ENCODE measurements around the gene PYROXD2. TPM values are rescaled to one million over a fixed set of nuclear protein-coding genes. Genes with fewer than 3 reads are reported as not detected.

PYROXD2 gene
- total and polyA plus RNA-seq, 2 experiments from 2014 or later, result 1.3 to 2.6 TPM

DNA sequence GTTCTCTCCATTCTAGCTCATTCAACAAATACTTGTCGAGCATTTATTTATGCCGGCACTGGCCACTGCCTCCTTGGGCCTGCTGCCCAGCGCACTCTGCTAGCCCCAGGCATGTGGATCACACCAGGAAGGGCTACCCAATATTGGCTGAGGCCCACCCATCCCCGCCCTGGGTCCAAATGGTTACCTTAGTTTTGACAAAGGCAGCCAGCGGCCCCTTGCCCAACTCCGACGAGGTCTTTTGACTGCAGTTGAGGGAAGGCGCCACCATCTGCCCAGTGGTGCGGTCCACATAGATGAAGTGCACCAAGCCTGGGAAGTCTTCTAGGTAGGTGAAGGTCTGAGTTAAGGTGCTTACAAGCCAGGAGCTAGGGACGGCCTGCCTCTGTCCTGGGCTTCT lies 7.2 kb upstream of the PYROXD2 start:
- no peak for DNase-seq (ENCODE audit: low spot score)

More for the DNA sequence above, 7.2 kb upstream of the PYROXD2 start:
- ATAC-seq, result no peak
- H3K4me1 Mint-ChIP-seq, result no peaks in the 10 kb centered on the region
- Histone ChIP-seq H3K27ac (ENCODE audit: low read depth) (no peak overlapping the region), H4K20me1 (replicated peaks; ENCODE audit: insufficient read depth) (no peaks in the 10 kb centered on the region; the same call in 1 of the 2 replicates), H3K4me1 (ENCODE audit: insufficient read depth) (no peaks in the 10 kb centered on the region), H3K36me3 (ENCODE audit: insufficient read depth) (no peaks in the 10 kb centered on the region), H3F3A (replicated peaks; ENCODE audit: low read depth) (no peaks in the 10 kb centered on the region), H3K4me3 (no peak overlapping the region), H2AFZ (no peak overlapping the region), H3K4me2 (no peak overlapping the region), H3K79me2 (replicated peaks; ENCODE audit: insufficient read depth) (no peaks in the 10 kb centered on the region), H3K9me2 (ENCODE audit: insufficient read depth) (no peaks in the 10 kb centered on the region), H3K27me3 (ENCODE audit: insufficient read depth) (no peaks in the 10 kb centered on the region)
- H3K27me3 Mint-ChIP-seq (ENCODE audit: insufficient read depth, low read depth, poor library complexity), result peaks cover 4% of the 10 kb centered on the region
- TF ChIP-seq, protein P1, sequence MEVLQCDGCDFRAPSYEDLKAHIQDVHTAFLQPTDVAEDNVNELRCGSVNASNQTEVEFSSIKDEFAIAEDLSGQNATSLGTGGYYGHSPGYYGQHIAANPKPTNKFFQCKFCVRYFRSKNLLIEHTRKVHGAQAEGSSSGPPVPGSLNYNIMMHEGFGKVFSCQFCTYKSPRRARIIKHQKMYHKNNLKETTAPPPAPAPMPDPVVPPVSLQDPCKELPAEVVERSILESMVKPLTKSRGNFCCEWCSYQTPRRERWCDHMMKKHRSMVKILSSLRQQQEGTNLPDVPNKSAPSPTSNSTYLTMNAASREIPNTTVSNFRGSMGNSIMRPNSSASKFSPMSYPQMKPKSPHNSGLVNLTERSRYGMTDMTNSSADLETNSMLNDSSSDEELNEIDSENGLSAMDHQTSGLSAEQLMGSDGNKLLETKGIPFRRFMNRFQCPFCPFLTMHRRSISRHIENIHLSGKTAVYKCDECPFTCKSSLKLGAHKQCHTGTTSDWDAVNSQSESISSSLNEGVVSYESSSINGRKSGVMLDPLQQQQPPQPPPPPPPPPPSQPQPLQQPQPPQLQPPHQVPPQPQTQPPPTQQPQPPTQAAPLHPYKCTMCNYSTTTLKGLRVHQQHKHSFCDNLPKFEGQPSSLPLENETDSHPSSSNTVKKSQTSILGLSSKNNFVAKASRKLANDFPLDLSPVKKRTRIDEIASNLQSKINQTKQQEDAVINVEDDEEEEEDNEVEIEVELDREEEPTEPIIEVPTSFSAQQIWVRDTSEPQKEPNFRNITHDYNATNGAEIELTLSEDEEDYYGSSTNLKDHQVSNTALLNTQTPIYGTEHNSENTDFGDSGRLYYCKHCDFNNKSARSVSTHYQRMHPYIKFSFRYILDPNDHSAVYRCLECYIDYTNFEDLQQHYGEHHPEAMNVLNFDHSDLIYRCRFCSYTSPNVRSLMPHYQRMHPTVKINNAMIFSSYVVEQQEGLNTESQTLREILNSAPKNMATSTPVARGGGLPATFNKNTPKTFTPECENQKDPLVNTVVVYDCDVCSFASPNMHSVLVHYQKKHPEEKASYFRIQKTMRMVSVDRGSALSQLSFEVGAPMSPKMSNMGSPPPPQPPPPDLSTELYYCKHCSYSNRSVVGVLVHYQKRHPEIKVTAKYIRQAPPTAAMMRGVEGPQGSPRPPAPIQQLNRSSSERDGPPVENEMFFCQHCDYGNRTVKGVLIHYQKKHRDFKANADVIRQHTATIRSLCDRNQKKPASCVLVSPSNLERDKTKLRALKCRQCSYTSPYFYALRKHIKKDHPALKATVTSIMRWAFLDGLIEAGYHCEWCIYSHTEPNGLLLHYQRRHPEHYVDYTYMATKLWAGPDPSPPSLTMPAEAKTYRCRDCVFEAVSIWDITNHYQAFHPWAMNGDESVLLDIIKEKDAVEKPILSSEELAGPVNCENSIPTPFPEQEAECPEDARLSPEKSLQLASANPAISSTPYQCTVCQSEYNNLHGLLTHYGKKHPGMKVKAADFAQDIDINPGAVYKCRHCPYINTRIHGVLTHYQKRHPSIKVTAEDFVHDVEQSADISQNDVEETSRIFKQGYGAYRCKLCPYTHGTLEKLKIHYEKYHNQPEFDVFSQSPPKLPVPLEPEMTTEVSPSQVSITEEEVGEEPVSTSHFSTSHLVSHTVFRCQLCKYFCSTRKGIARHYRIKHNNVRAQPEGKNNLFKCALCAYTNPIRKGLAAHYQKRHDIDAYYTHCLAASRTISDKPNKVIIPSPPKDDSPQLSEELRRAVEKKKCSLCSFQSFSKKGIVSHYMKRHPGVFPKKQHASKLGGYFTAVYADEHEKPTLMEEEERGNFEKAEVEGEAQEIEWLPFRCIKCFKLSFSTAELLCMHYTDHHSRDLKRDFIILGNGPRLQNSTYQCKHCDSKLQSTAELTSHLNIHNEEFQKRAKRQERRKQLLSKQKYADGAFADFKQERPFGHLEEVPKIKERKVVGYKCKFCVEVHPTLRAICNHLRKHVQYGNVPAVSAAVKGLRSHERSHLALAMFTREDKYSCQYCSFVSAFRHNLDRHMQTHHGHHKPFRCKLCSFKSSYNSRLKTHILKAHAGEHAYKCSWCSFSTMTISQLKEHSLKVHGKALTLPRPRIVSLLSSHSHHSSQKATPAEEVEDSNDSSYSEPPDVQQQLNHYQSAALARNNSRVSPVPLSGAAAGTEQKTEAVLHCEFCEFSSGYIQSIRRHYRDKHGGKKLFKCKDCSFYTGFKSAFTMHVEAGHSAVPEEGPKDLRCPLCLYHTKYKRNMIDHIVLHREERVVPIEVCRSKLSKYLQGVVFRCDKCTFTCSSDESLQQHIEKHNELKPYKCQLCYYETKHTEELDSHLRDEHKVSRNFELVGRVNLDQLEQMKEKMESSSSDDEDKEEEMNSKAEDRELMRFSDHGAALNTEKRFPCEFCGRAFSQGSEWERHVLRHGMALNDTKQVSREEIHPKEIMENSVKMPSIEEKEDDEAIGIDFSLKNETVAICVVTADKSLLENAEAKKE (CRISPR knock-in tag; IDR thresholded peaks at IDR 0.05), result no peak
- TF ChIP-seq EZH2 (IDR thresholded peaks at IDR 0.05; ENCODE audit: low read depth, unreplicated experiment) (no peak), ZNF114 (CRISPR knock-in tag; IDR thresholded peaks at IDR 0.05) (no peak), JUNB (IDR thresholded peaks at IDR 0.05; ENCODE audit: unreplicated experiment) (no peak), STAT1 (IDR thresholded peaks at IDR 0.05; ENCODE audit: unreplicated experiment) (no peak), EZH2phosphoT487 (IDR thresholded peaks at IDR 0.05; ENCODE audit: unreplicated experiment) (no peak)
- TF ChIP-seq, protein P2, sequence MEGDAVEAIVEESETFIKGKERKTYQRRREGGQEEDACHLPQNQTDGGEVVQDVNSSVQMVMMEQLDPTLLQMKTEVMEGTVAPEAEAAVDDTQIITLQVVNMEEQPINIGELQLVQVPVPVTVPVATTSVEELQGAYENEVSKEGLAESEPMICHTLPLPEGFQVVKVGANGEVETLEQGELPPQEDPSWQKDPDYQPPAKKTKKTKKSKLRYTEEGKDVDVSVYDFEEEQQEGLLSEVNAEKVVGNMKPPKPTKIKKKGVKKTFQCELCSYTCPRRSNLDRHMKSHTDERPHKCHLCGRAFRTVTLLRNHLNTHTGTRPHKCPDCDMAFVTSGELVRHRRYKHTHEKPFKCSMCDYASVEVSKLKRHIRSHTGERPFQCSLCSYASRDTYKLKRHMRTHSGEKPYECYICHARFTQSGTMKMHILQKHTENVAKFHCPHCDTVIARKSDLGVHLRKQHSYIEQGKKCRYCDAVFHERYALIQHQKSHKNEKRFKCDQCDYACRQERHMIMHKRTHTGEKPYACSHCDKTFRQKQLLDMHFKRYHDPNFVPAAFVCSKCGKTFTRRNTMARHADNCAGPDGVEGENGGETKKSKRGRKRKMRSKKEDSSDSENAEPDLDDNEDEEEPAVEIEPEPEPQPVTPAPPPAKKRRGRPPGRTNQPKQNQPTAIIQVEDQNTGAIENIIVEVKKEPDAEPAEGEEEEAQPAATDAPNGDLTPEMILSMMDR (conservative IDR thresholded peaks at IDR 0.05; ENCODE audit: low read depth in 2 of 2), result 0 out of 4 replicates have a peak, but pooled peaks of 1 of the 2 experiments have one; percentile 5
- no peak overlapping the region for H3K4me3 Mint-ChIP-seq
- H3K36me3 Mint-ChIP-seq (ENCODE audit: low read depth), result peaks cover 6% of the 10 kb centered on the region; the same call in 2 of the 3 replicates
- no peak overlapping the region for H3K27ac Mint-ChIP-seq
- no peaks in the 10 kb centered on the region for H3K9me3 Mint-ChIP-seq
